ENCODE results near the gene ZNF366. TPM values are rescaled to one million over a fixed set of nuclear protein-coding genes. Genes with fewer than 3 reads are reported as not detected.

Gene ZNF366
- polyA plus RNA-seq, 3 donors, result 0.05 to 1.2 (median 0.76) TPM

DNA sequence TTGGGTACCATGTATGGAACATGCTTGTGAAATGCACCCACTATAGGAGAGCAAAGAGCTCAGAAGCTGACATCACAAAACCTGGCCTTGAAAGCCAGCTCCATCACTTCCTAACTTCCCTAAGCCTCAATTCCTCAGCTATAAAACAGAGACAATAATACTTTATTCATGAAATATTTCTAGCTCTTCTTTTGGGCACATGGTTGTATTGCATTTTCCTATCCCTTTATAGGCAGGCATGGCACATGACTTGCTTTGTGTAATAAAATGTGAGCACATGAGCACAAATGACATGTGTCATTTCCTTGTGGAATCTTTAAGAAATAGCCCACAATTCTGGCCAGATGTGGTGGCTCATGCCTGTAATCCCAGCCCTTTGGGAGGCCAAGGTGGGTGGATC, 18.5 kb downstream of the ZNF366 start:
- peaks cover 4 to 17% of the 10 kb centered on the region in 2 donors for H3K36me3 Mint-ChIP-seq

DNA sequence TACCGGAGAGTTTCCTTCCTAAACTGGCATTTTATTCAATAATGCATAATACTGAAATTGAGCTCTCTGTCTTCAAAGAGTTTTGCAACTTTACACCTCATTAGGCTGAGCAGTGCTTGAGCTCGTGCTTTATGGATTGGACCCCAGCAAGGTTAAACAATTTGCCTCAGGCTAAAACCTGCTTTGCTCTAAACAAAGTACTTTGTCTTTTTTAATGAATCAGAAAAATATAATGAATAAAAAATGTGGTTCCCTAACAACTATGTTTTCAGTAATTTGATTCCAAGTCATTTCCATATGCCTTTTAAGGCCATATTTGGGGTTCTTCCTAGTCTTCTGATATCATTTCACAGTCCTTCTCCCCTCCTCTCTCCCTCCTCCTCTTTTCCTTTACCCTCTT, 20.0 kb downstream of the ZNF366 start:
- peaks cover 0 to 2% (median 0%) of the 10 kb centered on the region in 3 donors for H3K27me3 Mint-ChIP-seq (ENCODE audit: low read depth in 3 of 3)
- no peak overlapping the region for H3K4me3 Mint-ChIP-seq
- Histone ChIP-seq H3K27me3 (ENCODE audit: control insufficient read depth in 2 of 2, insufficient read depth in 2 of 2, low read length in 2 of 2) (no peaks in the 10 kb centered on the region), H3K36me3 (replicated peaks in 1 of 2; ENCODE audit: control insufficient read depth in 1 of 2, insufficient read depth in 2 of 2, low read length in 2 of 2) (no peaks in the 10 kb centered on the region), H3K4me2 (replicated peaks; ENCODE audit: extremely low read depth, low read length, poor library complexity, severe bottlenecking) (no peak overlapping the region), H3K9me3 (replicated peaks in 1 of 2; ENCODE audit: control insufficient read depth in 1 of 2, insufficient read depth in 1 of 2, low read length in 2 of 2) (no peaks in the 10 kb centered on the region), H3K27ac (ENCODE audit: low read depth in 1 of 2, low read length in 2 of 2) (no peak overlapping the region), H2AFZ (ENCODE audit: insufficient read depth, low read depth, low read length, poor library complexity, severe bottlenecking) (no peak overlapping the region), H3K9ac (ENCODE audit: insufficient read depth, low read length, poor library complexity, severe bottlenecking) (no peak overlapping the region), H4K20me1 (ENCODE audit: insufficient read depth, low read length) (no peaks in the 10 kb centered on the region), H3K4me1 (ENCODE audit: control insufficient read depth in 1 of 2, insufficient read depth in 2 of 2, low read length in 2 of 2) (peaks cover 4 to 9% of the 10 kb centered on the region in 2 donors), H3K79me2 (ENCODE audit: insufficient read depth, low read length) (no peaks in the 10 kb centered on the region), H3K4me3 (replicated peaks in 1 of 3; ENCODE audit: low read depth in 2 of 3, low read length in 3 of 3) (no peak overlapping the region)
- peaks cover 20% of the 10 kb centered on the region for H3K4me1 Mint-ChIP-seq
- peaks cover 0 to 6% (median 0%) of the 10 kb centered on the region in 7 donors for H3K9me3 Mint-ChIP-seq
- peaks cover 4 to 14% of the 10 kb centered on the region in 2 donors for H3K36me3 Mint-ChIP-seq
- no peak for DNase-seq
- WGBS (ENCODE audit: insufficient coverage), result no CpG with 5 or more reads among the region's 2 CpGs
- H3K27ac Mint-ChIP-seq, result no peak overlapping the region
- TF ChIP-seq, protein P1, sequence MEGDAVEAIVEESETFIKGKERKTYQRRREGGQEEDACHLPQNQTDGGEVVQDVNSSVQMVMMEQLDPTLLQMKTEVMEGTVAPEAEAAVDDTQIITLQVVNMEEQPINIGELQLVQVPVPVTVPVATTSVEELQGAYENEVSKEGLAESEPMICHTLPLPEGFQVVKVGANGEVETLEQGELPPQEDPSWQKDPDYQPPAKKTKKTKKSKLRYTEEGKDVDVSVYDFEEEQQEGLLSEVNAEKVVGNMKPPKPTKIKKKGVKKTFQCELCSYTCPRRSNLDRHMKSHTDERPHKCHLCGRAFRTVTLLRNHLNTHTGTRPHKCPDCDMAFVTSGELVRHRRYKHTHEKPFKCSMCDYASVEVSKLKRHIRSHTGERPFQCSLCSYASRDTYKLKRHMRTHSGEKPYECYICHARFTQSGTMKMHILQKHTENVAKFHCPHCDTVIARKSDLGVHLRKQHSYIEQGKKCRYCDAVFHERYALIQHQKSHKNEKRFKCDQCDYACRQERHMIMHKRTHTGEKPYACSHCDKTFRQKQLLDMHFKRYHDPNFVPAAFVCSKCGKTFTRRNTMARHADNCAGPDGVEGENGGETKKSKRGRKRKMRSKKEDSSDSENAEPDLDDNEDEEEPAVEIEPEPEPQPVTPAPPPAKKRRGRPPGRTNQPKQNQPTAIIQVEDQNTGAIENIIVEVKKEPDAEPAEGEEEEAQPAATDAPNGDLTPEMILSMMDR (IDR thresholded peaks at IDR 0.05), result no peak
- intact Hi-C loops (cut with micrococcal nuclease), result no loop called here

More for the DNA sequence above, 18.5 kb downstream of the ZNF366 start:
- Histone ChIP-seq H3K9me3 (replicated peaks in 1 of 2; ENCODE audit: control insufficient read depth in 1 of 2, insufficient read depth in 1 of 2, low read length in 2 of 2) (no peaks in the 10 kb centered on the region), H3K4me3 (replicated peaks in 1 of 3; ENCODE audit: low read depth in 2 of 3, low read length in 3 of 3) (no peak overlapping the region), H4K20me1 (ENCODE audit: insufficient read depth, low read length) (no peaks in the 10 kb centered on the region), H3K4me1 (ENCODE audit: control insufficient read depth in 1 of 2, insufficient read depth in 2 of 2, low read length in 2 of 2) (peaks cover 4 to 9% of the 10 kb centered on the region in 2 donors), H3K79me2 (ENCODE audit: insufficient read depth, low read length) (no peaks in the 10 kb centered on the region), H3K27ac (ENCODE audit: low read depth in 1 of 2, low read length in 2 of 2) (no peak overlapping the region), H3K27me3 (ENCODE audit: control insufficient read depth in 2 of 2, insufficient read depth in 2 of 2, low read length in 2 of 2) (no peaks in the 10 kb centered on the region), H3K4me2 (replicated peaks; ENCODE audit: extremely low read depth, low read length, poor library complexity, severe bottlenecking) (no peak overlapping the region), H2AFZ (ENCODE audit: insufficient read depth, low read depth, low read length, poor library complexity, severe bottlenecking) (no peak overlapping the region), H3K36me3 (replicated peaks in 1 of 2; ENCODE audit: control insufficient read depth in 1 of 2, insufficient read depth in 2 of 2, low read length in 2 of 2) (no peaks in the 10 kb centered on the region), H3K9ac (ENCODE audit: insufficient read depth, low read length, poor library complexity, severe bottlenecking) (no peak overlapping the region)
- peaks cover 0 to 6% (median 0%) of the 10 kb centered on the region in 7 donors for H3K9me3 Mint-ChIP-seq
- H3K4me1 Mint-ChIP-seq, result peaks cover 20% of the 10 kb centered on the region
- intact Hi-C loops (cut with micrococcal nuclease), result no loop called here
- no peak overlapping the region for H3K27ac Mint-ChIP-seq
- DNase-seq, result no peak
- TF ChIP-seq, protein P1 (IDR thresholded peaks at IDR 0.05), result no peak
- no peak overlapping the region for H3K4me3 Mint-ChIP-seq
- peaks cover 0 to 2% (median 0%) of the 10 kb centered on the region in 3 donors for H3K27me3 Mint-ChIP-seq (ENCODE audit: low read depth in 3 of 3)

Data from CD14-positive monocyte (primary cell).